ENCODE measurements around the gene JAG1.

JAG1 gene

DNA sequence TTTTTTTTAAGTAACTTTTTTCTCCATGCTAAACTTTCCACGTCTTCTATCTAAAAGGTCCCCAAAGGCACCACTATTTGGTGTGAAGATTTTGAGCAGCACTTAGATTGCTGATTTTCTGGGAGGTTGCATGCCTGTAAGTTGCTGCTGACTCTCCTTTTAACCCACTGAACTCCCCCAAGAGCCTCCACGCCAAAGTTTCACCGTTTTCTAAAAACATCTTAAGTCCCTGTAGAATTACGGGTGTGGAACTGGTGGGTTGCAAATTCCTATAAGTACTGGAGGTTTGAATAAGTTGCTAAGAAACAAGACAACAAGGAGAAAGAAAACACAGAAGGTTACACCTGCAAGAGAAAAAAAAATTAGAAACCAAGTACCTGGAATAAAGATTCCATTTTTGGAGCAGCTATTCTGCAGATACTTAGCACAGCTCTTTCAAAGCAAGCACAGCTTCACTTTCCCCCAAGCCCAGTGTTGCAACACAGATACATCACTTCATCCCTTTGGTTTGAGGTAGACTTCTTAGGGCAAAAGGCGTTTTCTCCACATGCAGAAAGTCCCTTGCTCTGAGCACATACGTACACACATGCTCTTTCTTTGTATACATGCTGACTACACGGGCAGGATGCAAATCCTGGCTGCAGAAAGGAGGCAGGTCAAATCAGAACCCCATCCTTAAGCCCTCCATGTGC is 5.0 kb downstream of the JAG1 start:
- DNase-seq (ENCODE audit: low read depth): no peak
- TF ChIP-seq, protein P1, sequence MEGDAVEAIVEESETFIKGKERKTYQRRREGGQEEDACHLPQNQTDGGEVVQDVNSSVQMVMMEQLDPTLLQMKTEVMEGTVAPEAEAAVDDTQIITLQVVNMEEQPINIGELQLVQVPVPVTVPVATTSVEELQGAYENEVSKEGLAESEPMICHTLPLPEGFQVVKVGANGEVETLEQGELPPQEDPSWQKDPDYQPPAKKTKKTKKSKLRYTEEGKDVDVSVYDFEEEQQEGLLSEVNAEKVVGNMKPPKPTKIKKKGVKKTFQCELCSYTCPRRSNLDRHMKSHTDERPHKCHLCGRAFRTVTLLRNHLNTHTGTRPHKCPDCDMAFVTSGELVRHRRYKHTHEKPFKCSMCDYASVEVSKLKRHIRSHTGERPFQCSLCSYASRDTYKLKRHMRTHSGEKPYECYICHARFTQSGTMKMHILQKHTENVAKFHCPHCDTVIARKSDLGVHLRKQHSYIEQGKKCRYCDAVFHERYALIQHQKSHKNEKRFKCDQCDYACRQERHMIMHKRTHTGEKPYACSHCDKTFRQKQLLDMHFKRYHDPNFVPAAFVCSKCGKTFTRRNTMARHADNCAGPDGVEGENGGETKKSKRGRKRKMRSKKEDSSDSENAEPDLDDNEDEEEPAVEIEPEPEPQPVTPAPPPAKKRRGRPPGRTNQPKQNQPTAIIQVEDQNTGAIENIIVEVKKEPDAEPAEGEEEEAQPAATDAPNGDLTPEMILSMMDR (conservative IDR thresholded peaks at IDR 0.05; ENCODE audit: low read depth, low read length): no peak
- no peak overlapping the region for H3K4me3 ChIP-seq (ENCODE audit: low read length)

DNA sequence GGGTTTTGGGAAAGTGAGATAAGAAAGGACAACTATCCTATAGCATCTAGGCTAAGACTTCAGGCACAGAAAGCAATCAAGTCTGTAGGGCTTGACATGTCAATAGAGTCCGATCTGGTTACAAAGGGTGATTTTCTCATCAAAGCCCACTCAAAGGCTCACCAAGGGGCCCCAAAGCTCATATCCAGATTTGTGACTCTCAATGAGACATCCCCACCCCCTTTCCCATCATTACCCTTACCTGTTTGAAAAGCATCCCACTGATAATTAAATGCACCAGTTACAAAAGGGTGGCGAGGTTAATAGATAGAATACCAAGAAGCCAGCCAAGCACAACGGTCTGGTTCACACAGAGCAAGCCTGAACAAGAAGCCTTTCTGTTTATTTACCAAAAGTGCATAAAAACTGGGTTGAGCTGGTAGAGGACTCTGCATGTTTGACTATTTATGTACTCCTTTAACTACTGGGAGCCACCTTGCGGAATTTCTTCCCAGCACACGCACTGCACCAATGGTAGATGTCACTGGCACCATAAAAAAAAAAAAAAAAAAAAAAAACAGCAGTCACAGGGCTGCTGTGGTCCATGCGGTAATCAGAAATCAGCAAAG is 6.1 kb downstream of the JAG1 start:
- TF ChIP-seq, protein P1 (conservative IDR thresholded peaks at IDR 0.05; ENCODE audit: low read depth, low read length): no peak
- no peak overlapping the region for H3K4me3 ChIP-seq (ENCODE audit: low read length)
- DNase-seq (ENCODE audit: low read depth): no peak

DNA sequence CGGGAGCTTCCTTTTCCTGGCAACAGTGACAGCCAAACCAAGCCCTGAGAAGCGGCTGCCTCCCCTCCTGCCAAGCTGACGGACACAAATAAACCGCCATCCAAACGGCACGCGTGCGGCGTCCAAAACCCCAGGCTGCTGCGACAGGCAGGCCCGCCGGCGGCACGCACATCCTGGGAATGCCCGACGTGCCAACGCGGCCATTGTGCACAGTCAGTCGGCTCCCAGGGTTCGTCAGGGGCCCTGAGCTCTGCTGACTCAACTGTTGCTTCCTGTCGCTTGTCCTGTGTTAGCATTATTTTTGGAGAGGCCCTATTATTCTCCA is 6.8 kb downstream of the JAG1 start:
- no peak overlapping the region for H3K4me3 ChIP-seq (ENCODE audit: low read length)
- TF ChIP-seq, protein P1 (conservative IDR thresholded peaks at IDR 0.05; ENCODE audit: low read depth, low read length): no peak
- DNase-seq (ENCODE audit: low read depth): no peak

DNA sequence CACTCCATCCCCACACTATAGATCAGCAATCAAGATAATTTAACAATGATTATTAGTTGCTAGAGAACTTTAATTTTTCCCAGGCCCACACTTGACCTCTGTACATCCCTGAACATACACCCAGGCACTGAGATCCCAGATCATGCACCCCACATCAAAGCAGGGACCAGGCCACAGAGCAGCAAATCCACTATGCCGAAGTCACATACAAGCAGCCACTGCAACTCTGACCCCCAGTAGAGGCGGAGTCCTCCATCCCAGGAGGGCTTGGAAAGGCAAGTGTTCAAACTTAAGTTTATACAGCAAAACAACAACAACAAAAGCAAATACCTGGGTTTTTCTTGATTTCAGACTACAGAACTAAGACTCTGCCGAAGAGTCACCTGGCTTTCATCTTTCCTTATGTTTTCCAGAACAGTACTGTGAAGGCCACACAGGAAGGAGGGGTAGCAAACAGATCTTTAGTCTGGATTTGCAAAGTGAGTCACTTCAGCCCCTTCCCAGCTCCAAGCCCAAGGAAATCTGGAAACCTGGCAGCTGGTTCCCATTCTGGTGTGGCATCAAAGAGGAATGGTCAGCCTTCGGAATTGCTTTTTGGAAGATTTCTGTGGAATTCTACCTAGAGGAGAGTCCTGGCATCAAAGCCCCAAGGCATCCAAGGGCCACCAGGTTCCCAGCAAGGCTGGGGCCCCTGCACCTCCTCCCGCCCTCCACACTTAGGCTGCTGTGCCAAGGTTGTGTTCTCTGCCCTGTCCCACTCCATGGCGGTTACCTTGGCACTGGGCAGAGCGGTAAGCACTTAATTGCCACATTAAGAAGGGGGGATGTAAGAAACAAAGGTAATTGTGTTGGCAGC is 7.3 kb downstream of the JAG1 start:
- DNase-seq (ENCODE audit: low read depth): no peak
- H3K4me3 ChIP-seq (ENCODE audit: low read length): no peak overlapping the region
- TF ChIP-seq, protein P1 (conservative IDR thresholded peaks at IDR 0.05; ENCODE audit: low read depth, low read length): no peak

DNA sequence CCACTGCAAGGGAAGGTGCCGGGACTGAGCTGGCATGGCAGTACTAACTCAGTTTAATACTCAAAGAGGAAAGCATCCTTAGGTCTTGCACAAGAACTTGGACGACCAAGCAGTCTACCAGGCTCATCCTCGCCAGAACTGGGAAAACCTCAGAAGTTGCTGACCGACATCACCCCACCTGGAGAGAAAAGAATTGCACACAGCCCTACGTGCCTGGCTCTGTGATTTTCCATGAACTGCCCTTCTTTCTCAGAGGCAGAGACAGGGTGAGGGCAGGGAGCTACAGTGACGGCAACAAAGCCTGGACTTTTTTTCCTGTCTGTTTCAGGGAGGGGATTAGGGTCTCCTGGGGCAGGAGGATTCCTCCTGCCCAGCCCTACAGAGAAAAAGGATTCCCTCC is 8.0 kb downstream of the JAG1 start:
- TF ChIP-seq, protein P1 (conservative IDR thresholded peaks at IDR 0.05; ENCODE audit: low read depth, low read length): no peak
- no peak for DNase-seq (ENCODE audit: low read depth)
- H3K4me3 ChIP-seq (ENCODE audit: low read length): no peak overlapping the region

DNA sequence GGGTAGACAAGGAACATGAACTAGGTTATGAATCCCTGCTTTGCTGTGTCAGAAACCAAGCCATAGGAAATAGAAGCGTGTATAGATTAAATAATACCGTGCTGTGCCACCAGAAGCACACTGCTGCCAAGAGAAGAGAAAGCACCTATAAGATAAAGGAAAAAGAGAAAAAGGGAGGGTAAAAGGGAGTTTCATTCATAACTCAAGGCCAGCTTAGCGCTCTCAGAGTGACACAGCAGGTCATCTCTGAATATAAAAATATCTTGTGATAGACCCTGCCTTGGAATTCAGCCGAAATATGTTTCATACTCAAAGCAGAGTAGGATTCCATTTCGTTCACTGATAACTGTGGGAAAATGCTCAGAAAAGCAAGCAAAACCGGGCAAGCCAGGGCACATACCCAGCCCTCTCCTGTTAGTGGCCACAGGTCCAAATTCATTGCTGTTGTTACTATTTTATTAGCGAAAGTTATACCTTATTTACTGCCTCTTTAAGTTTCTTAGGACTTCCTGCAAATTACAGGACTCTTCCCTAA is 8.7 kb downstream of the JAG1 start:
- DNase-seq (ENCODE audit: low read depth): no peak
- TF ChIP-seq, protein P1 (conservative IDR thresholded peaks at IDR 0.05; ENCODE audit: low read depth, low read length): no peak
- H3K4me3 ChIP-seq (ENCODE audit: low read length): no peak overlapping the region

Measured in retinal pigment epithelial cell (primary cell).